ENCODE measurements around the gene FBXL19. TPM values are rescaled to one million over a fixed set of nuclear protein-coding genes. Genes with fewer than 3 reads are reported as not detected.

FBXL19 gene
- polyA plus RNA-seq, 6 donors from 2014 or later = 0.21 to 0.48 (median 0.27) TPM; not detected in 2

GRCh38 chr16:30899794-30900193, 23.6 kb upstream of the FBXL19 start:
- peaks cover 0 to 7% of the 10 kb centered on the region in 2 donors for H3K36me3 Mint-ChIP-seq
- peaks cover 44 to 54% (median 52%) of the 10 kb centered on the region in 3 donors for H3K4me1 Mint-ChIP-seq
- peaks cover 0 to 4% (median 0%) of the 10 kb centered on the region in 7 donors for H3K9me3 Mint-ChIP-seq
- no peaks in the 10 kb centered on the region for H3K27me3 Mint-ChIP-seq
- no peak overlapping the region for H3K27ac Mint-ChIP-seq
- ATAC-seq (ENCODE audit: low read depth in 2 of 2) (no peak), DNase-seq (no peak)
- H3K4me3 Mint-ChIP-seq = peak overlapping the region in 3 of 8 donors; percentile 23 to 83 (median 46)

- Mint-ChIP-seq H3K27ac (peak overlapping the region in 1 of 6 donors; percentile 87), H3K4me1 (peaks cover 37 to 49% (median 45%) of the 10 kb centered on the region in 3 donors), H3K36me3 (peaks cover 0 to 7% of the 10 kb centered on the region in 2 donors), H3K4me3 (peak overlapping the region in 4 of 8 donors; percentile 72 to 83 (median 76)), H3K27me3 (no peaks in the 10 kb centered on the region), H3K9me3 (peaks cover 0 to 4% (median 0%) of the 10 kb centered on the region in 7 donors)
- DNase-seq = no peak
- ATAC-seq (ENCODE audit: low read depth in 2 of 2) = no peak
Measured at GRCh38 chr16:30900588-30900987, 22.8 kb upstream of the FBXL19 start.

- ATAC-seq (ENCODE audit: low read depth in 2 of 2) (no peak), DNase-seq (no peak)
- Mint-ChIP-seq H3K27me3 (no peaks in the 10 kb centered on the region), H3K4me3 (peak overlapping the region; percentile 72 to 90 (median 82)), H3K9me3 (peaks cover 0 to 4% (median 0%) of the 10 kb centered on the region in 7 donors), H3K27ac (peak overlapping the region in 3 of 6 donors; percentile 7 to 36 (median 22)), H3K4me1 (peaks cover 31 to 41% (median 37%) of the 10 kb centered on the region in 3 donors), H3K36me3 (peaks cover 0 to 7% of the 10 kb centered on the region in 2 donors)
Measured at GRCh38 chr16:30901201-30902028, 22.0 kb upstream of the FBXL19 start.

- no peaks in the 10 kb centered on the region for H3K27me3 Mint-ChIP-seq
- H3K36me3 Mint-ChIP-seq = peaks cover 0 to 7% of the 10 kb centered on the region in 2 donors
- H3K9me3 Mint-ChIP-seq = peaks cover 0 to 4% (median 0%) of the 10 kb centered on the region in 7 donors
- H3K4me3 Mint-ChIP-seq = peak overlapping the region; percentile 88 to 99 (median 96)
- peak; percentile 70 to 72 for ATAC-seq (ENCODE audit: low read depth in 2 of 2)
- DNase-seq = peak; percentile 61
- peaks cover 22 to 32% (median 28%) of the 10 kb centered on the region in 3 donors for H3K4me1 Mint-ChIP-seq
- peak overlapping the region in 5 of 6 donors; percentile 42 to 97 (median 85) for H3K27ac Mint-ChIP-seq
Measured at GRCh38 chr16:30902029-30902972, 21.1 kb upstream of the FBXL19 start.

GRCh38 chr16:30903002-30903401, 20.4 kb upstream of the FBXL19 start:
- Mint-ChIP-seq H3K4me1 (peaks cover 16 to 27% (median 23%) of the 10 kb centered on the region in 3 donors), H3K36me3 (peaks cover 0 to 7% of the 10 kb centered on the region in 2 donors), H3K27ac (peak overlapping the region in 5 of 6 donors; percentile 41 to 94 (median 84)), H3K9me3 (peaks cover 0 to 4% (median 0%) of the 10 kb centered on the region in 7 donors), H3K4me3 (peak overlapping the region; percentile 88 to 99 (median 96)), H3K27me3 (no peaks in the 10 kb centered on the region)
- no peak for DNase-seq
- no peak for ATAC-seq (ENCODE audit: low read depth in 2 of 2)

- peaks cover 16 to 27% (median 22%) of the 10 kb centered on the region in 3 donors for H3K4me1 Mint-ChIP-seq
- H3K27ac Mint-ChIP-seq = peak overlapping the region; percentile 24 to 90 (median 74)
- no peak for ATAC-seq (ENCODE audit: low read depth in 2 of 2)
- no peak for DNase-seq
- peak overlapping the region; percentile 16 to 95 (median 64) for H3K4me3 Mint-ChIP-seq
- H3K27me3 Mint-ChIP-seq = no peaks in the 10 kb centered on the region
- H3K9me3 Mint-ChIP-seq = peaks cover 0 to 4% (median 0%) of the 10 kb centered on the region in 7 donors
- H3K36me3 Mint-ChIP-seq = peaks cover 0 to 7% of the 10 kb centered on the region in 2 donors
Measured at GRCh38 chr16:30903596-30903995, 19.8 kb upstream of the FBXL19 start.

GRCh38 chr16:30904114-30904780, 19.1 kb upstream of the FBXL19 start:
- peaks cover 16 to 27% (median 22%) of the 10 kb centered on the region in 3 donors for H3K4me1 Mint-ChIP-seq
- no peak for DNase-seq
- peaks cover 0 to 7% of the 10 kb centered on the region in 2 donors for H3K36me3 Mint-ChIP-seq
- peak overlapping the region in 2 of 6 donors; percentile 59 to 85 for H3K27ac Mint-ChIP-seq
- H3K9me3 Mint-ChIP-seq = peaks cover 0 to 4% (median 0%) of the 10 kb centered on the region in 7 donors
- peak overlapping the region in 6 of 8 donors; percentile 21 to 88 (median 54) for H3K4me3 Mint-ChIP-seq
- peaks cover 0 to 4% (median 0%) of the 10 kb centered on the region in 3 donors for H3K27me3 Mint-ChIP-seq
- peak; percentile 39 to 47 for ATAC-seq (ENCODE audit: low read depth in 2 of 2)

- peaks cover 0 to 4% (median 0%) of the 10 kb centered on the region in 7 donors for H3K9me3 Mint-ChIP-seq
- H3K27ac Mint-ChIP-seq = no peak overlapping the region
- DNase-seq (no peak), ATAC-seq (ENCODE audit: low read depth in 2 of 2) (no peak)
- peaks cover 0 to 4% (median 0%) of the 10 kb centered on the region in 3 donors for H3K27me3 Mint-ChIP-seq
- H3K36me3 Mint-ChIP-seq = peaks cover 0 to 7% of the 10 kb centered on the region in 2 donors
- peaks cover 16 to 18% (median 17%) of the 10 kb centered on the region in 3 donors for H3K4me1 Mint-ChIP-seq
- H3K4me3 Mint-ChIP-seq = no peak overlapping the region
Measured at GRCh38 chr16:30907064-30907463, 16.3 kb upstream of the FBXL19 start.

GRCh38 chr16:30910427-30911029, 12.8 kb upstream of the FBXL19 start:
- Mint-ChIP-seq H3K27me3 (peaks cover 0 to 4% (median 0%) of the 10 kb centered on the region in 3 donors), H3K4me1 (peaks cover 0 to 2% (median 0%) of the 10 kb centered on the region in 3 donors), H3K27ac (peak overlapping the region in 1 of 6 donors; percentile 16), H3K4me3 (no peak overlapping the region), H3K36me3 (no peaks in the 10 kb centered on the region), H3K9me3 (no peaks in the 10 kb centered on the region)
- ATAC-seq (ENCODE audit: low read depth in 2 of 2) (no peak), DNase-seq (no peak)

- no peaks in the 10 kb centered on the region for H3K36me3 Mint-ChIP-seq
- peaks cover 0 to 4% (median 0%) of the 10 kb centered on the region in 3 donors for H3K27me3 Mint-ChIP-seq
- H3K4me3 Mint-ChIP-seq = no peak overlapping the region
- DNase-seq (no peak), ATAC-seq (ENCODE audit: low read depth in 2 of 2) (no peak)
- peaks cover 0 to 2% (median 0%) of the 10 kb centered on the region in 3 donors for H3K4me1 Mint-ChIP-seq
- H3K27ac Mint-ChIP-seq = peak overlapping the region in 1 of 6 donors; percentile 37
- H3K9me3 Mint-ChIP-seq = no peaks in the 10 kb centered on the region
Measured at GRCh38 chr16:30912794-30913412, 10.5 kb upstream of the FBXL19 start.

- Mint-ChIP-seq H3K36me3 (no peaks in the 10 kb centered on the region), H3K27ac (no peak overlapping the region), H3K4me1 (peaks cover 2 to 6% (median 4%) of the 10 kb centered on the region in 3 donors), H3K4me3 (no peak overlapping the region), H3K9me3 (no peaks in the 10 kb centered on the region), H3K27me3 (no peaks in the 10 kb centered on the region)
- ATAC-seq (ENCODE audit: low read depth in 2 of 2) = no peak
- DNase-seq = no peak
Measured at GRCh38 chr16:30914830-30915229, 8.5 kb upstream of the FBXL19 start.

GRCh38 chr16:30918614-30919013, 4.8 kb upstream of the FBXL19 start:
- ATAC-seq (ENCODE audit: low read depth in 2 of 2) = no peak

More at GRCh38 chr16:30918614-30919013, 4.8 kb upstream of the FBXL19 start:
- H3K4me3 Mint-ChIP-seq = no peak overlapping the region
- DNase-seq = no peak
- H3K27me3 Mint-ChIP-seq = no peaks in the 10 kb centered on the region
- peaks cover 17 to 22% (median 20%) of the 10 kb centered on the region in 3 donors for H3K4me1 Mint-ChIP-seq
- no peaks in the 10 kb centered on the region for H3K36me3 Mint-ChIP-seq
- H3K9me3 Mint-ChIP-seq = no peaks in the 10 kb centered on the region
- peak overlapping the region in 1 of 6 donors; percentile 95 for H3K27ac Mint-ChIP-seq
